Suprapubic skin (tissue), 4 donors: ENCODE data around the gene RPS26.

ENCODE experiments used
- CTCF ChIP-seq, 2 donors: fragments of 200-600 bp in 1 of 2; fragments of 450-650 bp in 1 of 2; sonication (generic) in 1 of 2; IDR thresholded peaks; one replicate each; pipeline ENCODE4 v1.5.1; 2016 to 2019; ENCODE audit warnings: antibody characterized with exemption in 2 of 2, mild to moderate bottlenecking in 1 of 2, moderate library complexity in 1 of 2
- EP300 ChIP-seq: sonication (generic); formaldehyde crosslinking; IDR thresholded peaks from one replicate; pipeline ENCODE4 v1.6.1; 2017; ENCODE audit warnings: antibody characterized with exemption
- POLR2A ChIP-seq, 2 donors: fragments of 450-650 bp; IDR thresholded peaks; one replicate each; pipeline ENCODE4 v1.6.1; 2017; ENCODE audit warnings: antibody characterized with exemption in 2 of 2, mild to moderate bottlenecking in 2 of 2, moderate library complexity in 2 of 2
- POLR2AphosphoS5 ChIP-seq, 3 donors: sonication (generic); formaldehyde crosslinking; IDR thresholded peaks; one replicate each; pipeline ENCODE4 v1.6.1; 2017; ENCODE audit warnings: antibody characterized with exemption in 3 of 3

- TF ChIP-seq POLR2A (IDR thresholded peaks at IDR 0.05) = no peak
- TF ChIP-seq POLR2AphosphoS5 (IDR thresholded peaks at IDR 0.05) = no peak
- no peak for TF ChIP-seq CTCF (IDR thresholded peaks at IDR 0.05)
- TF ChIP-seq EP300 = no peak
Observed at GRCh38 chr12:56081393-56082347, 40.0 kb downstream of the RPS26 start.
